Lower leg skin (tissue), 3 donors: ENCODE results near the gene MDC1.
"Not testable (repeated sequence)": the region's sequence is repeated elsewhere in the genome, so short reads cannot be mapped to it uniquely, and the experiment has no call there.

Source experiments
- POLR2A ChIP-seq, 2 donors: fragments of 450-650 bp; IDR thresholded peaks; one replicate each; pipeline ENCODE4 v1.6.1; 2016 to 2017; ENCODE audit warnings: antibody characterized with exemption in 2 of 2, mild to moderate bottlenecking in 1 of 2, moderate library complexity in 1 of 2
- TF ChIP-seq, protein P1 (sequence below), 3 donors: fragments of 450-650 bp; IDR thresholded peaks; one replicate each; pipeline ENCODE4 v1.5.1; 2016; ENCODE audit warnings: antibody characterized with exemption in 3 of 3, mild to moderate bottlenecking in 3 of 3, moderate library complexity in 2 of 3

- TF ChIP-seq, protein P1, sequence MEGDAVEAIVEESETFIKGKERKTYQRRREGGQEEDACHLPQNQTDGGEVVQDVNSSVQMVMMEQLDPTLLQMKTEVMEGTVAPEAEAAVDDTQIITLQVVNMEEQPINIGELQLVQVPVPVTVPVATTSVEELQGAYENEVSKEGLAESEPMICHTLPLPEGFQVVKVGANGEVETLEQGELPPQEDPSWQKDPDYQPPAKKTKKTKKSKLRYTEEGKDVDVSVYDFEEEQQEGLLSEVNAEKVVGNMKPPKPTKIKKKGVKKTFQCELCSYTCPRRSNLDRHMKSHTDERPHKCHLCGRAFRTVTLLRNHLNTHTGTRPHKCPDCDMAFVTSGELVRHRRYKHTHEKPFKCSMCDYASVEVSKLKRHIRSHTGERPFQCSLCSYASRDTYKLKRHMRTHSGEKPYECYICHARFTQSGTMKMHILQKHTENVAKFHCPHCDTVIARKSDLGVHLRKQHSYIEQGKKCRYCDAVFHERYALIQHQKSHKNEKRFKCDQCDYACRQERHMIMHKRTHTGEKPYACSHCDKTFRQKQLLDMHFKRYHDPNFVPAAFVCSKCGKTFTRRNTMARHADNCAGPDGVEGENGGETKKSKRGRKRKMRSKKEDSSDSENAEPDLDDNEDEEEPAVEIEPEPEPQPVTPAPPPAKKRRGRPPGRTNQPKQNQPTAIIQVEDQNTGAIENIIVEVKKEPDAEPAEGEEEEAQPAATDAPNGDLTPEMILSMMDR (IDR thresholded peaks at IDR 0.05) = not testable (repeated sequence)
- TF ChIP-seq POLR2A (IDR thresholded peaks at IDR 0.05) = not testable (repeated sequence)
Observed at GRCh38 chr6:30764490-30765043, 47.5 kb upstream of the MDC1 start.
